Measurements from ENCODE around the gene PDCD7. TPM values are rescaled to one million over a fixed set of nuclear protein-coding genes. Genes with fewer than 3 reads are reported as not detected.
"Not testable (repeated sequence)": the region's sequence is repeated elsewhere in the genome, so short reads cannot be mapped to it uniquely, and the experiment has no call there.

PDCD7 gene, protein sequence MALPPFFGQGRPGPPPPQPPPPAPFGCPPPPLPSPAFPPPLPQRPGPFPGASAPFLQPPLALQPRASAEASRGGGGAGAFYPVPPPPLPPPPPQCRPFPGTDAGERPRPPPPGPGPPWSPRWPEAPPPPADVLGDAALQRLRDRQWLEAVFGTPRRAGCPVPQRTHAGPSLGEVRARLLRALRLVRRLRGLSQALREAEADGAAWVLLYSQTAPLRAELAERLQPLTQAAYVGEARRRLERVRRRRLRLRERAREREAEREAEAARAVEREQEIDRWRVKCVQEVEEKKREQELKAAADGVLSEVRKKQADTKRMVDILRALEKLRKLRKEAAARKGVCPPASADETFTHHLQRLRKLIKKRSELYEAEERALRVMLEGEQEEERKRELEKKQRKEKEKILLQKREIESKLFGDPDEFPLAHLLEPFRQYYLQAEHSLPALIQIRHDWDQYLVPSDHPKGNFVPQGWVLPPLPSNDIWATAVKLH
- total RNA-seq = 10 to 100 TPM; 24.2 to 33.4 (median 25.5) TPM

DNA sequence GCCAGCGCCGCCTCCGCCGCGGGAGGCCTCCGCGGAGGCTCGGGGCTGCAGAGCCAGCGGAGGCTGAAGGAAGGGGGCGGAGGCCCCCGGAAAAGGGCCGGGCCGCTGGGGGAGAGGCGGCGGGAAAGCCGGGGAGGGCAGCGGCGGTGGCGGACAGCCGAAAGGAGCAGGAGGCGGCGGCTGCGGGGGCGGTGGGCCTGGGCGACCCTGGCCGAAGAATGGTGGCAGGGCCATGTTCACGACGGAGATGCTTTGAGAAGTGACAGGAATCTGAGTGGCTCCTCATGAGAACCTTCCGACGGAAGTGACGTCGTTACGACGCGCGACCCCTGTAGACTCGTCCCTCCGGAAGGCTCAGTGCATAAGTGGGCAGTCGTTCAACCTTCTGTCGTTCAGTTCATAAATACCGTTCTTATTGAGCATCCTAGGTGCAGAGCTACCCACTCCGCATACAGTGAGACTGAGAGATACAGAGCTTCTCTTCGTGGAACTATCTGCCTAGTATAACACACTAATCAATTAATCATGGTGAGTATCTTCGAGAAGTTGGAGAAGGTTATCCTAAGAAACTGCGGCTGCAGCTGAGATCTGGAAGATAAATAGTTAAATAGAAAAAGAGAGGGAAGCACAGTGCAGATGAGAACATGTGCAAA is at the start of gene PDCD7:
Gene PDCD7 (minus strand): TSS at position 261 of the 653 bp plus-strand sequence. CDS start 27 bp downstream, at position 234.
- under 1% methylated on average over 32 of the region's 45 CpGs for WGBS
- TF ChIP-seq POLR2AphosphoS5 (IDR thresholded peaks at IDR 0.05) (peak; percentile 87 to 94), EP300 (IDR thresholded peaks at IDR 0.05) (no peak), POLR2A (IDR thresholded peaks at IDR 0.05; ENCODE audit: low read depth) (peak; percentile 21)
- TF ChIP-seq, protein P1, sequence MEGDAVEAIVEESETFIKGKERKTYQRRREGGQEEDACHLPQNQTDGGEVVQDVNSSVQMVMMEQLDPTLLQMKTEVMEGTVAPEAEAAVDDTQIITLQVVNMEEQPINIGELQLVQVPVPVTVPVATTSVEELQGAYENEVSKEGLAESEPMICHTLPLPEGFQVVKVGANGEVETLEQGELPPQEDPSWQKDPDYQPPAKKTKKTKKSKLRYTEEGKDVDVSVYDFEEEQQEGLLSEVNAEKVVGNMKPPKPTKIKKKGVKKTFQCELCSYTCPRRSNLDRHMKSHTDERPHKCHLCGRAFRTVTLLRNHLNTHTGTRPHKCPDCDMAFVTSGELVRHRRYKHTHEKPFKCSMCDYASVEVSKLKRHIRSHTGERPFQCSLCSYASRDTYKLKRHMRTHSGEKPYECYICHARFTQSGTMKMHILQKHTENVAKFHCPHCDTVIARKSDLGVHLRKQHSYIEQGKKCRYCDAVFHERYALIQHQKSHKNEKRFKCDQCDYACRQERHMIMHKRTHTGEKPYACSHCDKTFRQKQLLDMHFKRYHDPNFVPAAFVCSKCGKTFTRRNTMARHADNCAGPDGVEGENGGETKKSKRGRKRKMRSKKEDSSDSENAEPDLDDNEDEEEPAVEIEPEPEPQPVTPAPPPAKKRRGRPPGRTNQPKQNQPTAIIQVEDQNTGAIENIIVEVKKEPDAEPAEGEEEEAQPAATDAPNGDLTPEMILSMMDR (IDR thresholded peaks at IDR 0.05) = peak in 1 of 3 experiments; percentile 4

DNA sequence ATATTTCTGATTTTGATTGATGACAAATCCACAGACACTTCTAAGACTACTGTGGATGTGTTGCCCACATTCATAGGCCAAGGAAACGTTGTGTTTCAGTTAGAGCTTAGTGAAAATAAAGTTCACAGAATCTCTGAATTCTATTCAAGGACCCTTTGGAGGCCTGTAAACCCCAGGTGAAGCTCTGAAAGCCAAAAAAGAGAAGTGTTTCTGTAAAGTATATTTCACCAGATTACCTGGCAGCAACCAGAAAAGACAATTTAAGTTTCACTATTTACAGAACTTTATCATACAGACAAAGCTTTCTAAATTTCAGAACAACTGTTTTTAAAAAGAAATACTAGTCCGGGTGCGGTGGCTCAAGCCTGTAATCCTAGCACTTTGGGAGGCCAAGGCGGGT is 48.9 kb upstream of the PDCD7 start:
- H3K27ac ChIP-seq (replicated peaks in 1 of 4) = peak overlapping the region; percentile 96 to 98 (median 98)
- H3K36me3 ChIP-seq = peaks cover 9 to 25% (median 17%) of the 10 kb centered on the region in 4 donors
- no peak for DNase-seq (ENCODE audit: extremely low spot score)
- peaks cover 29 to 54% (median 43%) of the 10 kb centered on the region in 4 donors for H3K4me1 ChIP-seq
- H3K4me3 ChIP-seq = peak overlapping the region; percentile 73 to 94 (median 86)
- TF ChIP-seq, protein P1 (IDR thresholded peaks at IDR 0.05) = no peak
- intact Hi-C loops (cut with DNase I) = no loop called here
- H3K9me3 ChIP-seq = no peaks in the 10 kb centered on the region
- 79% methylated on average over 4 of the region's 4 CpGs for WGBS
- no peaks in the 10 kb centered on the region for H3K27me3 ChIP-seq

More for the DNA sequence above, at the start of gene PDCD7:
- intact Hi-C loops (cut with DNase I) = no loop called here
- Histone ChIP-seq H3K36me3 (peaks cover 2 to 24% (median 10%) of the 10 kb centered on the region in 4 donors), H3K27ac (replicated peaks in 1 of 4) (peak within 1 kb of the TSS; percentile 91 to 95 (median 94)), H3K9me3 (no peaks in the 10 kb centered on the region), H3K27me3 (no peaks in the 10 kb centered on the region), H3K4me3 (peak within 1 kb of the TSS; percentile 95 to 98 (median 97)), H3K4me1 (peaks cover 23 to 38% (median 36%) of the 10 kb centered on the region in 4 donors)
- peak; percentile 95 for DNase-seq (ENCODE audit: extremely low spot score)

DNA sequence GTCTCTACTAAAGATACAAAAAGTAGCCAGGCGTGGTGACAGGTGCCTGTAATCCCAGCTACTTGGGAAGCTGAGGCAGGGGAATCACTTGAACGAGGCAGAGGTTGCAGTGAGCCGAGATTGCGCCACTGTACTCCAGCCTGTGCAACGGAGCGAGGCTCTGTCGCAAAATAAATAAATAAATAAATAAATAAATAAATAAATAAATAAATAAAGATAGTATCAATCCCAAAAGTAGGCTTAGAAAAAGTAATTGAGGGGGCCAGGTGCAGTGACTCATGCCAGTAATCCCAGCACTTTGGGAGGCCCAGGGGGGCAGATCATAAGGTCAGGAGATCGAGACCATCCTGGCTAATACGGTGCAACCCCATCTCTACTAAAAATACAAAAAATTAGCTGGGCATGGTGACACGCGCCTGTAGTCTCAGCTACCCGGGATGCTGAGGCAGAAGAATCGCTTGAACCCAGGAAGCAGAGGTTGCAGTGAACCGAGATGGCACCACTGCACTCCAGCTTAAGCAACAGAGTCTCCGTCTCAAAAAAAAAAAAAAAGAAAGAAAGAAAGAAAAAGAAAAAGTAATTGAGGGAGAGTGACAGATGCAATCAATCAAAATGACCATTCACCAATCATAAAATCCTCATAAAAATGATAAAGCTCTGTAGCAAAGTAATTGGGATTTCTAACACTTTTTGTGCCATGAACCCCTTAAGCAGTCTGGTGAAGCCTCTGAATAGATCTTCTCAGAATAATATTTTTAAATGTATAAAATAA is 48.2 kb upstream of the PDCD7 start:
- intact Hi-C loops (cut with DNase I) = not testable (repeated sequence)

DNA sequence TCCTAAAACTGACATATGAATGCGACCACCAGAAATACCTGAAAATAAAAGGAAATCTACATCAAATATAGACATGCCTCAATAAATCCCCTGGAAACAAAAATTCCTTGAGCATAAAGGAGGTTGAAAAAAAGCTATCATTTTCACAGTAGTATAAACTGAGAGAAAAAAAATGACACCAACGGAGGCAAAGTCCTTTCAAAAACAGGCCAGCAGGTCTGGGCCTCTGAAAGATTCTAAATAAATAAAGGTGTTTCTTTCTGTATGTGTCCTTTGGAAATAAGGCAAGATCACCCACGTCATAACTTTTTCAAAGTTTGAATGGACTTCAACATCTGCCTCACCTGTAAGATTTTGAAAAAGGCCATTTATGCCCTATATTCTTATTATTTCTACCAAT is 46.6 kb upstream of the PDCD7 start:
- H3K9me3 ChIP-seq = no peaks in the 10 kb centered on the region
- intact Hi-C loops (cut with DNase I) = no loop called here
- no peak overlapping the region for H3K4me3 ChIP-seq
- no peak for DNase-seq (ENCODE audit: extremely low spot score)
- no peaks in the 10 kb centered on the region for H3K27me3 ChIP-seq
- H3K36me3 ChIP-seq = peaks cover 20 to 48% (median 35%) of the 10 kb centered on the region in 4 donors
- H3K27ac ChIP-seq (replicated peaks in 1 of 4) = no peak overlapping the region
- 81% methylated on average over 3 of the region's 3 CpGs for WGBS
- H3K4me1 ChIP-seq = peaks cover 29 to 50% (median 36%) of the 10 kb centered on the region in 4 donors
- TF ChIP-seq POLR2AphosphoS5 (IDR thresholded peaks at IDR 0.05) = no peak
- TF ChIP-seq POLR2A (IDR thresholded peaks at IDR 0.05; ENCODE audit: low read depth) = no peak
- TF ChIP-seq EP300 (IDR thresholded peaks at IDR 0.05) = no peak
- TF ChIP-seq, protein P1 (IDR thresholded peaks at IDR 0.05) = no peak

More for the DNA sequence above, 48.2 kb upstream of the PDCD7 start:
- H3K36me3 ChIP-seq = peaks cover 16 to 32% (median 24%) of the 10 kb centered on the region in 4 donors
- DNase-seq (ENCODE audit: extremely low spot score); H3K27me3 ChIP-seq; H3K4me3 ChIP-seq; H3K27ac ChIP-seq (replicated peaks in 1 of 4); H3K9me3 ChIP-seq: not testable (repeated sequence)
- WGBS = 82% methylated on average over 15 of the region's 15 CpGs
- peaks cover 29 to 54% (median 43%) of the 10 kb centered on the region in 4 donors for H3K4me1 ChIP-seq
